ENCODE results near the gene ELOF1.

Gene ELOF1

GRCh38 chr19:11577451-11578257 is 18.6 kb upstream of the ELOF1 start, which contains the start of gene ACP5:
Gene ACP5 (minus strand): TSS chr19:11577645. CDS start chr19:11577317, 328 bp downstream.
- no peak for TF ChIP-seq TEAD4 (IDR thresholded peaks at IDR 0.05)
- no peak for TF ChIP-seq CEBPB (IDR thresholded peaks at IDR 0.05)
- TF ChIP-seq CREB1 (IDR thresholded peaks at IDR 0.05; ENCODE audit: low read depth): no peak
- TF ChIP-seq MAX (IDR thresholded peaks at IDR 0.05): no peak
- no peak for TF ChIP-seq ZBTB7A (IDR thresholded peaks at IDR 0.05; ENCODE audit: low read depth)
- no peak for TF ChIP-seq EGR1 (IDR thresholded peaks at IDR 0.05)
- TF ChIP-seq YY1 (IDR thresholded peaks at IDR 0.05; ENCODE audit: low read depth): no peak
- TF ChIP-seq TAF1 (IDR thresholded peaks at IDR 0.05; ENCODE audit: low read depth): no peak
- no peak for TF ChIP-seq TCF12 (IDR thresholded peaks at IDR 0.05; ENCODE audit: low read depth)
- TF ChIP-seq USF1 (IDR thresholded peaks at IDR 0.05): no peak
- TF ChIP-seq RAD21 (IDR thresholded peaks at IDR 0.05; ENCODE audit: low read depth): no peak
- TF ChIP-seq REST (IDR thresholded peaks at IDR 0.05; ENCODE audit: low read depth): no peak
- TF ChIP-seq FOXM1 (IDR thresholded peaks at IDR 0.05; ENCODE audit: borderline replicate concordance, low read depth): no peak
- no peak for TF ChIP-seq EP300 (IDR thresholded peaks at IDR 0.05; ENCODE audit: borderline replicate concordance)

- TF ChIP-seq ZBTB7A (IDR thresholded peaks at IDR 0.05; ENCODE audit: low read depth) (no peak), EP300 (IDR thresholded peaks at IDR 0.05; ENCODE audit: borderline replicate concordance) (no peak), CEBPB (IDR thresholded peaks at IDR 0.05) (no peak), TAF1 (IDR thresholded peaks at IDR 0.05; ENCODE audit: low read depth) (no peak), TEAD4 (IDR thresholded peaks at IDR 0.05) (no peak), FOXM1 (IDR thresholded peaks at IDR 0.05; ENCODE audit: borderline replicate concordance, low read depth) (no peak), RAD21 (IDR thresholded peaks at IDR 0.05; ENCODE audit: low read depth) (no peak)
Observed at GRCh38 chr19:11576227-11576626, 17.2 kb upstream of the ELOF1 start.

- TF ChIP-seq REST (IDR thresholded peaks at IDR 0.05; ENCODE audit: low read depth): no peak
- TF ChIP-seq CEBPB (IDR thresholded peaks at IDR 0.05): no peak
- no peak for TF ChIP-seq TAF1 (IDR thresholded peaks at IDR 0.05; ENCODE audit: low read depth)
- TF ChIP-seq FOXM1 (IDR thresholded peaks at IDR 0.05; ENCODE audit: borderline replicate concordance, low read depth): no peak
Observed at GRCh38 chr19:11574689-11575088, 15.7 kb upstream of the ELOF1 start.

- TF ChIP-seq ZBTB7A (IDR thresholded peaks at IDR 0.05; ENCODE audit: low read depth): no peak
- no peak for TF ChIP-seq RAD21 (IDR thresholded peaks at IDR 0.05; ENCODE audit: low read depth)
- no peak for TF ChIP-seq REST (IDR thresholded peaks at IDR 0.05; ENCODE audit: low read depth)
- no peak for TF ChIP-seq MAX (IDR thresholded peaks at IDR 0.05)
- no peak for TF ChIP-seq FOXM1 (IDR thresholded peaks at IDR 0.05; ENCODE audit: borderline replicate concordance, low read depth)
- no peak for TF ChIP-seq EP300 (IDR thresholded peaks at IDR 0.05; ENCODE audit: borderline replicate concordance)
- no peak for TF ChIP-seq CREB1 (IDR thresholded peaks at IDR 0.05; ENCODE audit: low read depth)
Observed at GRCh38 chr19:11570039-11570462, 11.0 kb upstream of the ELOF1 start.

GRCh38 chr19:11566164-11566563 is 7.1 kb upstream of the ELOF1 start:
- TF ChIP-seq CEBPB (IDR thresholded peaks at IDR 0.05) (no peak), EP300 (IDR thresholded peaks at IDR 0.05; ENCODE audit: borderline replicate concordance) (no peak), TAF1 (IDR thresholded peaks at IDR 0.05; ENCODE audit: low read depth) (no peak), FOXM1 (IDR thresholded peaks at IDR 0.05; ENCODE audit: borderline replicate concordance, low read depth) (no peak), TEAD4 (IDR thresholded peaks at IDR 0.05) (no peak), REST (IDR thresholded peaks at IDR 0.05; ENCODE audit: low read depth) (no peak), CREB1 (IDR thresholded peaks at IDR 0.05; ENCODE audit: low read depth) (no peak), MAX (IDR thresholded peaks at IDR 0.05) (no peak), NFIC (IDR thresholded peaks at IDR 0.05) (no peak), USF1 (IDR thresholded peaks at IDR 0.05) (no peak), TCF12 (IDR thresholded peaks at IDR 0.05; ENCODE audit: low read depth) (no peak), YY1 (IDR thresholded peaks at IDR 0.05; ENCODE audit: low read depth) (no peak), EGR1 (IDR thresholded peaks at IDR 0.05) (no peak), RAD21 (IDR thresholded peaks at IDR 0.05; ENCODE audit: low read depth) (no peak), ZBTB7A (IDR thresholded peaks at IDR 0.05; ENCODE audit: low read depth) (no peak)

Data from Ishikawa (cell line).